Hippocampal formation (tissue), 2 donors: ENCODE measurements around the gene NFASC.

Experiments
- DNase-seq, 2 donors: peaks; one replicate each; lab custom pipeline; 2025; lab: John Stamatoyannopoulos, UW

The NFASC gene

DNA sequence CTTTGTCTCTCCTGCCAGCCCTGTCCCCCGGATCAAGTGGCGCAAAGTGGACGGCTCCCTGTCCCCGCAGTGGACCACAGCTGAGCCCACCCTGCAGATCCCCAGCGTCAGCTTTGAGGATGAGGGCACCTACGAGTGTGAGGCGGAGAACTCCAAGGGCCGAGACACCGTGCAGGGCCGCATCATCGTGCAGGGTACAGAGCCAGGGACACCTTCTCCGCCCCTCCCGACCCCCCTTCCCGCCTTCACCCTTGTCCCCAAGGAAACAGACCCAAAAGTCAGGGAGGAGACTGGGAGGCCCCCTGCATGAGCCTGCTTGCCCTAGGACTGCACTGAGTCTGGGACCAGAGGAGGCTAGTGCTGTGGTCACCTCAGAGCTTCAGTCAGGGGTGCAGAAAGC lies 190.6 kb downstream of the NFASC start:
- DNase-seq: no peak

- DNase-seq: peak; percentile 74 to 82
Measured at GRCh38 chr1:205061665-205062069, 191.0 kb downstream of the NFASC start.

- DNase-seq: no peak
Measured at GRCh38 chr1:205062319-205062718, 191.7 kb downstream of the NFASC start.

DNA sequence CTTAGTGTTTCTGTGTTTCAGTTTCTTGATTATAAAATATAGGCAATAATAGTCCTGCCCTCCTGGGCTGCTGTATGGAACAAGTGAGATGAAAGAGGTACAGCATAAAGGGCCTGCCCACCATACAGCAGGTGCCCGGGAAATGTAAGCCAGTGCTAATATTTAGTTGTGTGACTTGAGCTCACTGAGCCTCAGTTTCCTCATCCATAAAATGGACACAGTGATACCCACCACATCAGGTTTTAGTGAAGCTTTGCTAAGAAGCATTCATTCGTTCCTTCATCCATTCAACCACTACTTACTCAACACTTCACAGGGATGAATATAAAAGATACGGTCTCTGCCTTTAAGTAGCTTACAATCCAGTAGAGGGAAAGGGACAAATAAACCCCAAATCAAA lies 192.2 kb downstream of the NFASC start:
- no peak for DNase-seq

DNA sequence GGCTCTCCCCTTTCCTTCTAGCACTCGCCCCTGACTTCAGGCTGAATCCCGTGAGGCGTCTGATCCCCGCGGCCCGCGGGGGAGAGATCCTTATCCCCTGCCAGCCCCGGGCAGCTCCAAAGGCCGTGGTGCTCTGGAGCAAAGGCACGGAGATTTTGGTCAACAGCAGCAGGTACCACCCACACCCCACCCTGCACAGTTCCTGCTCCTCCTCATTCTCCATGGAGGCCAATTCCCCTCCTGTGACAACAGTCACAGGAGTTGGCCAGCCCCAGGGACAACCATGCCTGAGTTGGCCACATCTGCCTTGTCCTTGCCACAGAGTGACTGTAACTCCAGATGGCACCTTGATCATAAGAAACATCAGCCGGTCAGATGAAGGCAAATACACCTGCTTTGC lies 193.6 kb downstream of the NFASC start:
- DNase-seq: no peak

DNA sequence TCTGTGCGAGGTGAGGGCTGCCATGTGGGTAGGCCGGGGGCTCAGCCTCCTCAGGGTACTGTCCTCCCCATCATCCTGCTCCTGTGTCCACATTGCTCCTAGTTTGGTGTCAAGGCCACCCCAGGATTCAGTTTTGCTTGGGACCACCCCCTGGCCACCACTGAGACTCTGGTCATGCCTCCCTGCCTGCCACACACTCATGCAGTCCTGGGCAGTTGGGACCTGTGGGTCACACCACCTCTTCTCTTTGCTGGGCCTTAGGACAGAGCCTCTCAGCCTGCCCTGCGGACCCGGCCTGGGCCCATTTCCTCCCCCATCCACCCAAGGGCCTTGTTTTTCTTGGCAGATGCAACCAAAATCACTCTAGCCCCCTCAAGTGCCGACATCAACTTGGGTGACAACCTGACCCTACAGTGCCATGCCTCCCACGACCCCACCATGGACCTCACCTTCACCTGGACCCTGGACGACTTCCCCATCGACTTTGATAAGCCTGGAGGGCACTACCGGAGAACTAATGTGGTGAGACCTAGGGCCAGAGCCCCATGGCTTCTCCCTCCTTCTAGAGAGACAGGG lies 194.2 kb downstream of the NFASC start:
- no peak for DNase-seq

GRCh38 chr1:205065666-205066065 lies 195.0 kb downstream of the NFASC start:
- no peak for DNase-seq

GRCh38 chr1:205066141-205066818 lies 195.6 kb downstream of the NFASC start:
- DNase-seq: no peak

DNA sequence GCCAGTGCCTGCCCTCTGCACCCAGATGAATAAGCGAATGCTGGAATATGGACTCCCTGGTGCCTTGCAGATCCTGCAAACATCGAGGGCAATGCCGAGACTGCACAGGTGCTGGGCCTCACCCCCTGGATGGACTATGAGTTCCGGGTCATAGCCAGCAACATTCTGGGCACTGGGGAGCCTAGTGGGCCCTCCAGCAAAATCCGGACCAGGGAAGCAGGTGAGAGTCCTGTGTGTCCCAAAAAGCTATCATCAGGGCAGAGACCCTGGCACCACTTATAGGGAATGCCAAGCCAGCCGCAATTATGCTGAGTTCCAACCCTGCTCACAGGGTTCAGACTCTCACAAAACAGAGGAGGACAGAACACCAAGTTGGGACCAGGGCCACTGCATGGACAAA lies 196.4 kb downstream of the NFASC start:
- DNase-seq: no peak

GRCh38 chr1:205068001-205068400 lies 197.3 kb downstream of the NFASC start:
- no peak for DNase-seq

- DNase-seq: no peak
Measured at GRCh38 chr1:205068457-205069040, 197.9 kb downstream of the NFASC start.

DNA sequence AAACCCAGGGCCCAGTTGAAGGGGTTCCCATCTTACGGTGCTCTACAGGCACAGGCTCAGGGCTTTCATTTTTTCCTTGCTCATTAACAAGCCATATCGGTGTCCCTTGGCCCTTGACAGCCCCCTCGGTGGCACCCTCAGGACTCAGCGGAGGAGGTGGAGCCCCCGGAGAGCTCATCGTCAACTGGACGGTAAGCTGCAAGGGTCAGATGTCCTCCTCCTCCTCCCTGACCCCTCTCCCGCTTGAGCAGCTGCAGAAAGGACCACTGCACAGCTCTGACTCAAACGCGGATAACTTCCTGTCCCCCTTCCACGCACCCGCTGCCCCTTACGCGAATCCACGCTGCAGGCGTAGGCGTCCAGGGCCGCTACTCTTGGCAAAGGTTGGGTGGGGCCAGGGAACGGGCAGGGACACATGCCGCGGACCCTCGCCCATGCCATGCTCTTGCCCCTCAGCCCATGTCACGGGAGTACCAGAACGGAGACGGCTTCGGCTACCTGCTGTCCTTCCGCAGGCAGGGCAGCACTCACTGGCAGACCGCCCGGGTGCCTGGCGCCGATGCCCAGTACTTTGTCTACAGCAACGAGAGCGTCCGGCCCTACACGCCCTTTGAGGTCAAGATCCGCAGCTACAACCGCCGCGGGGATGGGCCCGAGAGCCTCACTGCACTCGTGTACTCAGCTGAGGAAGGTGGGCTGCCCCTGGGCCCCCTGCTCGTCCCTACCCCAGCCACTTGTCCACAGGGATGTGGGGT lies 198.9 kb downstream of the NFASC start:
- no peak for DNase-seq

- no peak for DNase-seq
Measured at GRCh38 chr1:205071028-205071409, 200.4 kb downstream of the NFASC start.

DNA sequence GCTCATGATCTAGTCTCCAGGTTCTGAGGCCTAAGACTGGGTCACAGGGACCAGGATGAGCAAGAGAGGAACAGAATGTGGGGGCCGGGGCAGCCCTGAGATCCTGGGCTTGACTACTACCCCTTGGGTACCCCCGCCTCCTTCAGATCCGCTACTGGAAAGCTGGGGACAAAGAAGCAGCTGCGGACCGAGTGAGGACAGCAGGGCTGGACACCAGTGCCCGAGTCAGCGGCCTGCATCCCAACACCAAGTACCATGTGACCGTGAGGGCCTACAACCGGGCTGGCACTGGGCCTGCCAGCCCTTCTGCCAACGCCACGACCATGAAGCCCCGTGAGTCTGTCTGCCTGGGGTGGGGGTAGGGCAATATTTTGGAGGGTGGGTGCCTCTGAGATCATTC lies 201.1 kb downstream of the NFASC start:
- DNase-seq: peak; percentile 24 to 45

DNA sequence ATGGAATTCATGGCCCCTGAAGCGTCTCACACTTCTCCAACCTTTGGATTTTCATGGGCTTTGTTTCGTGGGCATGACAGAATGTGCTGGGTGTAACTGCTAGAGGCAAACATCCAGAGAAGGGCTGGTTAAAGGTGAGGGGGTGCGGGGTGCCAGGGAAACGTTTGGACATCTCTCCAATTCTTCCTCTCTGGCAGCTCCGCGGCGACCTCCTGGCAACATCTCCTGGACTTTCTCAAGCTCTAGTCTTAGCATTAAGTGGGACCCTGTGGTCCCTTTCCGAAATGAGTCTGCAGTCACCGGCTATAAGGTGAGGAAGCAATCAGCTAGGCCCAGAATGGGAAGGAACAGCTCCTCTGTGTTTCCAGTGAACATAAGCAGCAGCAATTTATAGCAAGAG lies 201.6 kb downstream of the NFASC start:
- no peak for DNase-seq
